ENCODE data around the gene UGT3A2. TPM values are rescaled to one million over a fixed set of nuclear protein-coding genes. Genes with fewer than 3 reads are reported as not detected.

Gene UGT3A2
- total RNA-seq, 1 experiment from 2014 or later, result not detected

DNA sequence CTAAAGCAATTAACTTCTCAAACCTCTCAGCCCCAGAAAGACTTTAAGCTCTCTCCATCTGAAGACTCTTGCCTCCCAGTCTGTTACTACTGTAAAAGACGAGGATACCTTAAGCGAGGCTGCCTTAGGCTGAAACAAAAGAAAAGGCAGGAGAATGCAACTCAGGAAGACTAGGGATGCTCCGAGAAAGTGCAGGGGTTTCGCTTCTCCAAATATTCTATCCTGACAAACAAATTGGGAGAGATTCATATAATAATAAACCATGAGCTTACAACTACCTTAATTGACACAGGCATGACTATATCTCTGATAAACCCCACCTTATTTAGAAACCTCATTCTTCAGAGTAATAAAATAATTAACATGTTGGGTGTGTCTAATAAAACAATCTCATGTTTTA lies 70.6 kb downstream of the UGT3A2 start:
- Mint-ChIP-seq H3K4me1 (ENCODE audit: insufficient read depth, unreplicated experiment) (no peaks in the 10 kb centered on the region), H3K27ac (ENCODE audit: low read depth, unreplicated experiment) (no peak overlapping the region), H3K27me3 (ENCODE audit: insufficient read depth, unreplicated experiment) (peaks cover 25% of the 10 kb centered on the region), H3K9me3 (ENCODE audit: unreplicated experiment) (no peaks in the 10 kb centered on the region), H3K4me3 (ENCODE audit: unreplicated experiment) (no peak overlapping the region), H3K36me3 (ENCODE audit: insufficient read depth, unreplicated experiment) (no peaks in the 10 kb centered on the region)
- DNase-seq (ENCODE audit: unreplicated experiment), result no peak
- TF ChIP-seq, protein P1, sequence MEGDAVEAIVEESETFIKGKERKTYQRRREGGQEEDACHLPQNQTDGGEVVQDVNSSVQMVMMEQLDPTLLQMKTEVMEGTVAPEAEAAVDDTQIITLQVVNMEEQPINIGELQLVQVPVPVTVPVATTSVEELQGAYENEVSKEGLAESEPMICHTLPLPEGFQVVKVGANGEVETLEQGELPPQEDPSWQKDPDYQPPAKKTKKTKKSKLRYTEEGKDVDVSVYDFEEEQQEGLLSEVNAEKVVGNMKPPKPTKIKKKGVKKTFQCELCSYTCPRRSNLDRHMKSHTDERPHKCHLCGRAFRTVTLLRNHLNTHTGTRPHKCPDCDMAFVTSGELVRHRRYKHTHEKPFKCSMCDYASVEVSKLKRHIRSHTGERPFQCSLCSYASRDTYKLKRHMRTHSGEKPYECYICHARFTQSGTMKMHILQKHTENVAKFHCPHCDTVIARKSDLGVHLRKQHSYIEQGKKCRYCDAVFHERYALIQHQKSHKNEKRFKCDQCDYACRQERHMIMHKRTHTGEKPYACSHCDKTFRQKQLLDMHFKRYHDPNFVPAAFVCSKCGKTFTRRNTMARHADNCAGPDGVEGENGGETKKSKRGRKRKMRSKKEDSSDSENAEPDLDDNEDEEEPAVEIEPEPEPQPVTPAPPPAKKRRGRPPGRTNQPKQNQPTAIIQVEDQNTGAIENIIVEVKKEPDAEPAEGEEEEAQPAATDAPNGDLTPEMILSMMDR (IDR thresholded peaks at IDR 0.05; ENCODE audit: unreplicated experiment), result no peak
- ChIA-PET CTCF (no interaction called here), POLR2A (no interaction called here)
- intact Hi-C loops (cut with micrococcal nuclease), result no loop called here
- BruUV-seq (replicated peaks), result no TSS peak

DNA sequence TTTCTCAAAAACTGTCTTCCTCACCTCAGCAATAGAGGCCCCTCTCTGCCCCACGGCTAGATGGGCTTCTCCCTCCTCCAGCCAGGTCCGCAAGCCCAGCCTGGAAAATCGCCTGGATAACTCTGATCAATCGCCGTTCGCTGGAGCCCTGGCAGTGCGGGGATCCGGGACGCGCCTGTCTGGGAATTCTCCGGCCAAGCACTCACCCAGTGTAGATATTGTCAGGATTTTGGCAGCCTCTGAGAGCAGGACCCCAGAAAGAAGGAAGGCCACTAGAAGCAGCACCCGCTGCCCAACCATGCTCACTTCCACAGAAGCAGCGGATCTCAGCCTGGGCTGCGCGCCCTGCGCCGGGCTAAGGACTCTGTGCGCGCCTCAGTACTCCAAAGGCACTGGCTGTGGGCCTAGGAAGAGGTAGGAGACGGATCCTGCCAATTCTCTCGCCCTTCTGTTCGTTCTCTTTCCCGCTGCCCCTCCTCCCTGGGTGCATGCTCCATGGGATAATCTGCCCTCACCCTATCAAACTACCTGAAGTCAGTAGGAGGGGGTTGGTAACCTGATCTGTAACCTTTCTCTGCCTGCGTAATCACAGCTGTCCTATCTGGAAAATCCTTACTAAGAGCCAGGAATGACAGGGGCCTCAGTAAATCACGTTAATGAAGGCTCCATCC lies 75.6 kb downstream of the UGT3A2 start, which contains the start of gene UGT3A1:
UGT3A1 (minus strand) TSS at position 450 of the 671 bp plus-strand sequence; CDS start at position 300, 150 bp downstream.
- POLR2A ChIA-PET, result no interaction called here
- Mint-ChIP-seq H3K36me3 (ENCODE audit: insufficient read depth, unreplicated experiment) (no peaks in the 10 kb centered on the region), H3K27ac (ENCODE audit: low read depth, unreplicated experiment) (no peak within 1 kb of the TSS), H3K4me1 (ENCODE audit: insufficient read depth, unreplicated experiment) (no peaks in the 10 kb centered on the region), H3K9me3 (ENCODE audit: unreplicated experiment) (no peaks in the 10 kb centered on the region), H3K4me3 (ENCODE audit: unreplicated experiment) (no peak within 1 kb of the TSS), H3K27me3 (ENCODE audit: insufficient read depth, unreplicated experiment) (peaks cover 25% of the 10 kb centered on the region)
- CTCF ChIA-PET, result no interaction called here
- TF ChIP-seq, protein P1 (IDR thresholded peaks at IDR 0.05; ENCODE audit: unreplicated experiment), result no peak
- no peak for DNase-seq (ENCODE audit: unreplicated experiment)
- intact Hi-C loops (cut with micrococcal nuclease), result no loop called here
- no TSS peak for BruUV-seq (replicated peaks)

DNA sequence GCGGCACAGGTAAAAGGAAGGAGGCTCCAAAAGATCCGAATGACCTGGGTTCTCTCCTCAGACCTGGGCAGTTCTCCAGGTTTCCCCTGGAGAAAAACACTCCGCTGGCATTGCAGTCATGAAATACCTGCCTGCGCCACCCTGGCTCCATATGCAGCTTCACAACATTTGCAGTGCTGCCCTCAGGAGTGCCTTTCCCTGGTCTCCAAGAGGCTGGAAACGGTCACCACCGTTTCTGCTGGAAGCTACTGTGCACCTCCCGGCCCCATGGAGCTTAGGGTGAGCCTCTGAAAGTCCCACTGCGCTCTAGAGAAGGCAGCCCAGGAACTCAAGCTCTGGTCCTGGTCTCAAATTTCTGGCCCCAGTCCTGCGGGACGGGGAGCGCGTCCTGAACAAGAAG lies 76.2 kb downstream of the UGT3A2 start:
- Mint-ChIP-seq H3K9me3 (ENCODE audit: unreplicated experiment) (no peaks in the 10 kb centered on the region), H3K36me3 (ENCODE audit: insufficient read depth, unreplicated experiment) (no peaks in the 10 kb centered on the region), H3K4me1 (ENCODE audit: insufficient read depth, unreplicated experiment) (no peaks in the 10 kb centered on the region), H3K27ac (ENCODE audit: low read depth, unreplicated experiment) (no peak overlapping the region), H3K27me3 (ENCODE audit: insufficient read depth, unreplicated experiment) (peaks cover 24% of the 10 kb centered on the region), H3K4me3 (ENCODE audit: unreplicated experiment) (no peak overlapping the region)
- TF ChIP-seq, protein P1 (IDR thresholded peaks at IDR 0.05; ENCODE audit: unreplicated experiment), result no peak
- CTCF ChIA-PET, result no interaction called here
- POLR2A ChIA-PET, result no interaction called here
- intact Hi-C loops (cut with micrococcal nuclease), result no loop called here
- BruUV-seq (replicated peaks), result no TSS peak
- DNase-seq (ENCODE audit: unreplicated experiment), result no peak

DNA sequence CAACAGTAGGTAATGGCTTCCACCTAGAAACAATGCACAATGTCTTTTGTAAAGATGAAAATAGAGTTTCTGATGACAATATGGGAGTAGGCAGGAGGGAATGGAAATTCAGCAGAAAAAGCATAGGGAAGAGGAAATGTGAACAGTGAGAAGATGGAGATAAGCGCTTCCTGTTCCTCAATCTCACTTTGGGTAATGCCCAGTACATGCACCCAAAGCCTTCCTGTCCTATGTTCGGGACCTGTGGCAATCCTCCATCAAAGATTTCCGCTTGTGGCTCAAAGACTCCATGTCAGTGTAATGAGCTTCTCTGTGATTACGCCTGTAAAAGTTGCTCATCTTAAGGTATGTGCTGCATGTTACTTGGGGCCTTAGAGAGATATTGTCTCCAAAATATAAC lies 78.2 kb downstream of the UGT3A2 start:
- Mint-ChIP-seq H3K27me3 (ENCODE audit: insufficient read depth, unreplicated experiment) (peaks cover 4% of the 10 kb centered on the region), H3K4me1 (ENCODE audit: insufficient read depth, unreplicated experiment) (no peaks in the 10 kb centered on the region), H3K36me3 (ENCODE audit: insufficient read depth, unreplicated experiment) (no peaks in the 10 kb centered on the region), H3K27ac (ENCODE audit: low read depth, unreplicated experiment) (no peak overlapping the region), H3K9me3 (ENCODE audit: unreplicated experiment) (no peaks in the 10 kb centered on the region), H3K4me3 (ENCODE audit: unreplicated experiment) (no peak overlapping the region)
- TF ChIP-seq, protein P1 (IDR thresholded peaks at IDR 0.05; ENCODE audit: unreplicated experiment), result no peak
- ChIA-PET POLR2A (no interaction called here), CTCF (no interaction called here)
- DNase-seq (ENCODE audit: unreplicated experiment), result no peak
- intact Hi-C loops (cut with micrococcal nuclease), result no loop called here
- BruUV-seq (replicated peaks), result no TSS peak

Data from MCF 10A (cell line).